Psoas muscle (tissue), 8 donors: ENCODE measurements around the gene COA1. TPM values are rescaled to one million over a fixed set of nuclear protein-coding genes. Genes with fewer than 3 reads are reported as not detected.

Source experiments
- ATAC-seq, 4 donors: fragments of 200-7000 bp; cut with Tn5 transposase; one replicate each; pipeline ENCODE4 v1.9.1; 2020; ENCODE audit warnings: moderate library complexity in 3 of 4, mild to moderate bottlenecking in 2 of 4
- DNase-seq, 2 donors: peaks; one replicate each; pipeline ENCODE4 v3.0.0-alpha.2; 2020
- H3K27ac ChIP-seq: fragments of 200-600 bp; one replicate; pipeline ENCODE4 v1.8.0; 2022
- H3K27me3 ChIP-seq, 3 donors: fragments of 200-600 bp in 1 of 3; one replicate each; pipeline versions ENCODE4 v1.6.1 to v1.8.0; 2013 to 2022; ENCODE audit warnings: low read length in 2 of 3, mild to moderate bottlenecking in 2 of 3, moderate library complexity in 1 of 3; ENCODE audit not compliant: insufficient read depth in 3 of 3
- H3K36me3 ChIP-seq, 2 donors: fragments of 200-600 bp in 1 of 2; one replicate each; pipeline versions ENCODE4 v1.6.1 to v1.8.0; 2013 to 2022; ENCODE audit warnings: low read depth in 1 of 2, mild to moderate bottlenecking in 1 of 2, moderate library complexity in 1 of 2; ENCODE audit not compliant: insufficient read depth in 1 of 2
- H3K4me1 ChIP-seq: fragments of 200-600 bp; one replicate; pipeline ENCODE4 v1.8.0; 2022
- H3K4me3 ChIP-seq: fragments of 200-600 bp; one replicate; pipeline ENCODE4 v1.8.0; 2022; ENCODE audit warnings: mild to moderate bottlenecking
- H3K9me3 ChIP-seq: fragments of 200-600 bp; one replicate; pipeline ENCODE4 v1.8.0; 2022
- WGBS, 3 donors: extraction: QIAGEN DNeasy Blood & Tissue Kit; methylation state at CpG; one replicate each; pipeline versions ENCODE4 v1.1.6 to v1.1.7; 2013; 5-methylcytosine and 5-hydroxymethylcytosine counted together
- intact Hi-C, 2 donors: fragments of 100-400 bp; cut with DNase I; formaldehyde crosslinking; loops; one replicate each; pipeline versions ENCODE4 v1.11.0 to v1.14.2; 2022
- polyA plus RNA-seq, 3 donors: library from polyadenylated mRNA; stranded (reverse); fragments of 200-250 nt; gene quantifications; one replicate each; pipeline ENCODE4 v1.2.3, GENCODE V29; 2013
- total RNA-seq, 4 donors: library from RNA; stranded (reverse); fragmentation: NEBNext Ultra II Directional in 2 of 4; extraction: Animal tissue kit (Norgen Biotek cat#: 25700) in 2 of 4; gene quantifications; one replicate each; pipeline versions ENCODE4 v1.2.1 to v1.2.4, GENCODE V29; 2021 to 2023
- TF ChIP-seq, protein P1 (sequence below): fragments of 200-600 bp; IDR thresholded peaks from one replicate; pipeline ENCODE4 v1.8.0; 2022; ENCODE audit warnings: antibody characterized with exemption
- donor health status: healthy with polysubstance abuse.
- donor health status: DM: no; HTN: no; CAD: no; lungs with moderate emphysema.
- donor health status: Bipolar disorder and iron deficiency.
- donor health status: healthy.
- donor health status: DM: yes; HTN: yes; CAD: no.
- donor health status: DM: no; HTN: no; CAD: no.
- donor health status: DM: no; HTN: no; CAD: no.
- donor health status: DM: yes; HTN: yes; CAD: no.

Gene COA1
- total and polyA plus RNA-seq, 7 donors = 41.5 to 74.9 (median 60.5) TPM

GRCh38 chr7:43660141-43660540 lies 69.2 kb downstream of the COA1 start:
- DNase-seq = no peak
- peak overlapping the region; percentile 43 for H3K27ac ChIP-seq
- no peak overlapping the region for H3K4me3 ChIP-seq
- peak in 1 of 4 donors; percentile 19 for ATAC-seq
- 82 to 97% (median 91%) methylated on average over 2 of the region's 2 CpGs for WGBS, 3 donors
- intact Hi-C loops = no loop called here
- no peaks in the 10 kb centered on the region for H3K27me3 ChIP-seq
- H3K9me3 ChIP-seq = no peaks in the 10 kb centered on the region
- no peaks in the 10 kb centered on the region for H3K36me3 ChIP-seq
- TF ChIP-seq, protein P1, sequence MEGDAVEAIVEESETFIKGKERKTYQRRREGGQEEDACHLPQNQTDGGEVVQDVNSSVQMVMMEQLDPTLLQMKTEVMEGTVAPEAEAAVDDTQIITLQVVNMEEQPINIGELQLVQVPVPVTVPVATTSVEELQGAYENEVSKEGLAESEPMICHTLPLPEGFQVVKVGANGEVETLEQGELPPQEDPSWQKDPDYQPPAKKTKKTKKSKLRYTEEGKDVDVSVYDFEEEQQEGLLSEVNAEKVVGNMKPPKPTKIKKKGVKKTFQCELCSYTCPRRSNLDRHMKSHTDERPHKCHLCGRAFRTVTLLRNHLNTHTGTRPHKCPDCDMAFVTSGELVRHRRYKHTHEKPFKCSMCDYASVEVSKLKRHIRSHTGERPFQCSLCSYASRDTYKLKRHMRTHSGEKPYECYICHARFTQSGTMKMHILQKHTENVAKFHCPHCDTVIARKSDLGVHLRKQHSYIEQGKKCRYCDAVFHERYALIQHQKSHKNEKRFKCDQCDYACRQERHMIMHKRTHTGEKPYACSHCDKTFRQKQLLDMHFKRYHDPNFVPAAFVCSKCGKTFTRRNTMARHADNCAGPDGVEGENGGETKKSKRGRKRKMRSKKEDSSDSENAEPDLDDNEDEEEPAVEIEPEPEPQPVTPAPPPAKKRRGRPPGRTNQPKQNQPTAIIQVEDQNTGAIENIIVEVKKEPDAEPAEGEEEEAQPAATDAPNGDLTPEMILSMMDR = no peak
- H3K4me1 ChIP-seq = peaks cover 26% of the 10 kb centered on the region

DNA sequence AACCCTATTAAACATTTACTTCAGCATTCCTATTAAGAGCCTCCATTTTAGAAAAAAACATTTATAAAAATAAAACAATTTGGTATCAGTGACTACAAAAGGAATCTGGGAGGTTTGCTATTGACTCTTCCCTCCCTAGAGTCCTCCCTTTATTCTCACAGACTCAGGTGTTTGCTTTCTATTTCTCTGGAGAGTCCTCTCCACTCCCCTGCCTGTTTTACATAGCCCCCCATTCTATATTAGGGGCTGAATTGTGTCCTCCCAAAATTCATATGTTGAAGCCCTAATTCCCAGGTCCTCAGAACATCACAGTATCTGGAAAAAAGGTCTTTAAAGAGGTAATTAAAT lies 69.8 kb downstream of the COA1 start:
- H3K9me3 ChIP-seq = no peaks in the 10 kb centered on the region
- H3K36me3 ChIP-seq = no peaks in the 10 kb centered on the region
- intact Hi-C loops = no loop called here
- ATAC-seq (no peak), DNase-seq (no peak)
- no peak overlapping the region for H3K4me3 ChIP-seq
- H3K4me1 ChIP-seq = peaks cover 20% of the 10 kb centered on the region
- TF ChIP-seq, protein P1 = no peak
- H3K27me3 ChIP-seq = no peaks in the 10 kb centered on the region
- peak overlapping the region; percentile 43 for H3K27ac ChIP-seq

DNA sequence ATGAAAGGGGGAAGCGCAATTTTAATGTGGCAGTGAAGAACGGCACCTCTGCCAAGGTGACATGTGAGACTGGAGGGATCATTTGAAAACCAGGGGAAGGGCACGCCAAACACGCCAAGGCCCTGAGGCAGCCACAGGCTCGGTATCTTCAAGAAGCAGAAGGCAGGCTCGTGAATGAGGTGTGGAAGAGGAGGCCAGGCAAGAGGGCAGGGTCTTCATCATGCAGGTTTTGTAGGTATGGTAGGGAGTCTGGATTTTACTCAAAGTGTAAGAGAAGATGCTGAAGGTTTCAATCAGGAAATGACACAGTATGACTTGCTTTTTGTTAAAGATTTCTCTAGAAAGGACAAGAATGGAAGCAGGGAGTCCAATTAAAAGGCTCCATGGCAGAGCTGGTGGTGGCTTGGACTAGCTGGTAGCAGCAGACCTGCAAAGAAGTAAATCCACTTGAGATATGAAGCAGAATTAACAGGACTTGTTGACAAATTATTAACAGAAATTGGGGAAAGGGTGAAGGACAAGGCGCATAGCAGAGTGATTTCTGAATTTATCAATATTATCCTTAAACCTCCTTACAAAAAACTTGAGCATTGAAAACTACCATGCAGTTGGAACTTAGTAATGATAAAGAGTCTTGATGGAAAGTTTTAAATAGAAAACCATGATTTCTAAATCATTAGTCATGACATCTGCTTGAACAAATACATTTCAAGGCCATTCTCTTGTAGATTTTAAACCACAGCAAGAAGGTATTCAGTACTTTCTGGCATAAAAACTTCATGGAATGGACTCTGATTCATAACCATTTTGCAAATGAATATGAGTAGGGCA lies 70.4 kb downstream of the COA1 start:
- WGBS, 3 donors = 46 to 65% (median 49%) methylated on average over 7 of the region's 7 CpGs
- Histone ChIP-seq H3K4me3 (no peak overlapping the region), H3K36me3 (no peaks in the 10 kb centered on the region), H3K27me3 (no peaks in the 10 kb centered on the region), H3K27ac (peak overlapping the region; percentile 43), H3K9me3 (no peaks in the 10 kb centered on the region), H3K4me1 (peaks cover 16% of the 10 kb centered on the region)
- ATAC-seq = peak in 3 of 4 donors; percentile 76 to 82 (median 77)
- TF ChIP-seq, protein P1 = no peak
- intact Hi-C loops = no loop called here
- DNase-seq = no peak

- Histone ChIP-seq H3K36me3 (no peaks in the 10 kb centered on the region), H3K9me3 (no peaks in the 10 kb centered on the region), H3K4me3 (no peak overlapping the region), H3K4me1 (peaks cover 17% of the 10 kb centered on the region), H3K27ac (no peak overlapping the region), H3K27me3 (no peaks in the 10 kb centered on the region)
- WGBS, 3 donors = 98 to 100% (median 99%) methylated on average over 2 of the region's 2 CpGs
- intact Hi-C loops = no loop called here
- DNase-seq (no peak), ATAC-seq (no peak)
- TF ChIP-seq, protein P1 = no peak
Observed at GRCh38 chr7:43656997-43657396, 72.3 kb downstream of the COA1 start.

GRCh38 chr7:43655584-43655983 lies 73.7 kb downstream of the COA1 start:
- H3K27ac ChIP-seq = no peak overlapping the region
- ATAC-seq (no peak), DNase-seq (no peak)
- 97 to 98% (median 97%) methylated on average over 3 of the region's 3 CpGs for WGBS, 3 donors
- intact Hi-C loops = no loop called here
- no peak overlapping the region for H3K4me3 ChIP-seq
- no peaks in the 10 kb centered on the region for H3K9me3 ChIP-seq
- TF ChIP-seq, protein P1 = no peak
- no peaks in the 10 kb centered on the region for H3K27me3 ChIP-seq
- H3K4me1 ChIP-seq = peaks cover 28% of the 10 kb centered on the region
- no peaks in the 10 kb centered on the region for H3K36me3 ChIP-seq
